B cell (primary cell): ENCODE data around the gene PLPP7. TPM values are rescaled to one million over a fixed set of nuclear protein-coding genes. Genes with fewer than 3 reads are reported as not detected.
"Not testable (repeated sequence)": the region's sequence is repeated elsewhere in the genome, so short reads cannot be mapped to it uniquely, and the experiment has no call there.

Experiments
- ATAC-seq: fragments of 200-7000 bp; cut with Tn5 transposase; one replicate; pipeline ENCODE4 v1.10.0; 2021; ENCODE audit warnings: low read depth, mild to moderate bottlenecking, moderate number of reproducible peaks, moderate library complexity
- CTCF ChIA-PET: fragments of 350-600 bp; sonication (Branson Sonifier 250); formaldehyde crosslinking; loops from one replicate; lab custom pipeline; 2021; ENCODE audit warnings: antibody characterized with exemption, inconsistent platforms; lab: Charles Lee
- POLR2A ChIA-PET: fragments of 350-600 bp; sonication (Branson Sonifier 250); formaldehyde crosslinking; loops from one replicate; lab custom pipeline; 2021; ENCODE audit warnings: antibody characterized with exemption; lab: Charles Lee
- DNase-seq: peaks from one replicate; pipeline ENCODE4 v3.0.0; 2013
- H2AFZ ChIP-seq: 2 replicates; pipeline ENCODE4 v1.6.1; 2012; ENCODE audit warnings: mild to moderate bottlenecking, low read depth, low read length; ENCODE audit not compliant: insufficient read depth, poor library complexity, severe bottlenecking
- H3K27ac ChIP-seq, 2 donors: 1 replicate in 1 of 2; 2 replicates in 1 of 2; pipeline ENCODE4 v1.5.1; 2012 to 2013; ENCODE audit warnings: low read length in 2 of 2, mild to moderate bottlenecking in 2 of 2, moderate library complexity in 1 of 2
- H3K27me3 ChIP-seq, 4 experiments: fragments of 200-600 bp in 1 of 4; sonication (generic) in 1 of 4; replicated peaks in 1 of 4; 1 replicate in 2 of 4; 2 replicates in 2 of 4; pipeline versions ENCODE4 v1.6.1 to v1.7.0; 2013 to 2016; ENCODE audit warnings: low read length in 3 of 4, mild to moderate bottlenecking in 2 of 4, mixed read lengths in 1 of 4, moderate library complexity in 1 of 4; ENCODE audit not compliant: insufficient read depth in 4 of 4, control insufficient read depth in 3 of 4; ENCODE audit errors: control extremely low read depth in 1 of 4
- H3K36me3 ChIP-seq, 2 experiments: replicated peaks in 1 of 2; 1 replicate in 1 of 2; 2 replicates in 1 of 2; pipeline versions ENCODE4 v1.6.1 to v1.7.1; 2013; ENCODE audit warnings: low read length in 1 of 2; ENCODE audit not compliant: insufficient read depth in 2 of 2, control insufficient read depth in 1 of 2; ENCODE audit errors: control extremely low read depth in 1 of 2, extremely low read depth in 1 of 2
- H3K4me1 ChIP-seq, 2 donors: fragments of 200-600 bp in 1 of 2; sonication (generic) in 1 of 2; 1 replicate in 1 of 2; 2 replicates in 1 of 2; pipeline versions ENCODE4 v1.5.1 to v1.6.1; 2013 to 2017; ENCODE audit warnings: low read length in 2 of 2; ENCODE audit not compliant: control insufficient read depth in 2 of 2, insufficient read depth in 2 of 2
- H3K4me2 ChIP-seq: replicated peaks from 2 replicates; pipeline ENCODE3; 2012; ENCODE audit warnings: mild to moderate bottlenecking, low read depth, low read length; ENCODE audit not compliant: poor library complexity, severe bottlenecking
- H3K4me3 ChIP-seq, 5 experiments: fragments of 200-600 bp in 1 of 5; sonication (generic) in 1 of 5; 1 replicate in 3 of 5; 2 replicates in 2 of 5; pipeline versions ENCODE4 v1.5.1 to v1.7.0; 2011 to 2016; ENCODE audit warnings: low read length in 4 of 5, mild to moderate bottlenecking in 4 of 5, low read depth in 2 of 5, control low read depth in 1 of 5, moderate library complexity in 1 of 5; ENCODE audit not compliant: insufficient read depth in 1 of 5; ENCODE audit errors: control extremely low read depth in 1 of 5, extremely low read depth in 1 of 5
- H3K79me2 ChIP-seq: fragments of 200-600 bp; sonication (generic); one replicate; pipeline ENCODE4 v1.6.0; 2016; ENCODE audit warnings: low read length; ENCODE audit not compliant: control insufficient read depth, insufficient read depth
- H3K9ac ChIP-seq: fragments of 200-600 bp; sonication (generic); 2 replicates; pipeline ENCODE4 v1.6.1; 2017; ENCODE audit warnings: mild to moderate bottlenecking, low read length, moderate library complexity
- H3K9me3 ChIP-seq, 3 donors: one replicate each; pipeline versions ENCODE4 v1.6.1 to v1.7.1; 2013; ENCODE audit warnings: low read length in 2 of 3; ENCODE audit not compliant: control insufficient read depth in 2 of 3, insufficient read depth in 1 of 3; ENCODE audit errors: control extremely low read depth in 1 of 3
- H4K20me1 ChIP-seq: 2 replicates; pipeline ENCODE4 v1.6.0; 2012; ENCODE audit warnings: mild to moderate bottlenecking, low read length; ENCODE audit not compliant: insufficient read depth, control insufficient read depth, poor library complexity, severe bottlenecking
- H3K27ac Mint-ChIP-seq: one replicate; pipeline ENCODE4 v1.8.0; 2021; ENCODE audit warnings: mixed read lengths
- H3K27me3 Mint-ChIP-seq: one replicate; pipeline ENCODE4 v1.8.0; 2021; ENCODE audit warnings: mixed read lengths
- H3K4me1 Mint-ChIP-seq: one replicate; pipeline ENCODE4 v1.8.0; 2021; ENCODE audit warnings: mixed read lengths
- H3K4me3 Mint-ChIP-seq: one replicate; pipeline ENCODE4 v1.8.0; 2021; ENCODE audit warnings: mixed read lengths
- H3K9me3 Mint-ChIP-seq: one replicate; pipeline ENCODE4 v1.8.0; 2022; ENCODE audit warnings: mixed read lengths; ENCODE audit not compliant: insufficient read depth
- CTCF ChIP-seq: fragments of 200-600 bp; IDR thresholded peaks from one replicate; pipeline ENCODE4 v1.8.0; 2022; ENCODE audit warnings: antibody characterized with exemption, mild to moderate bottlenecking
- EZH2 ChIP-seq: IDR thresholded peaks from 2 replicates; pipeline ENCODE4 v1.6.1; 2012; ENCODE audit warnings: borderline replicate concordance, low read depth, mild to moderate bottlenecking, moderate library complexity, low read length; ENCODE audit not compliant: insufficient read depth, poor library complexity, severe bottlenecking
- WGBS: methylation state at CpG from one replicate; pipeline ENCODE4 v1.1.5; 2013; ENCODE audit warnings: missing lambda C conversion rate; ENCODE audit not compliant: insufficient coverage; 5-methylcytosine and 5-hydroxymethylcytosine counted together
- intact Hi-C: fragments of 100-400 bp; cut with micrococcal nuclease; formaldehyde crosslinking; loops from one replicate; pipeline ENCODE4 v1.10.0; 2022
- polyA plus RNA-seq: library from polyadenylated mRNA; depleted of rRNA; stranded (reverse); fragments of >200 nt; gene quantifications from 2 replicates; pipeline ENCODE4 v1.2.3, GENCODE V29; 2012
- total RNA-seq, 2 donors: library from RNA; stranded (reverse); fragments of 120-200 nt in 1 of 2; gene quantifications; 1 replicate in 1 of 2; 2 replicates in 1 of 2; pipeline versions ENCODE4 v1.2.3 to v1.2.4, GENCODE V29; 2013 to 2022

The PLPP7 gene
- total and polyA plus RNA-seq, 2 donors (not counting 1 experiment from before 2014, with no cell fraction given) = 0.57 to 2.0 TPM

GRCh38 chr9:131349881-131350563 is 60.5 kb downstream of the PLPP7 start:
- peaks cover 0 to 4% (median 0%) of the 10 kb centered on the region in 4 experiments for H3K27me3 ChIP-seq
- no peaks in the 10 kb centered on the region for H4K20me1 ChIP-seq
- H3K4me2 ChIP-seq = peak overlapping the region; percentile 58
- Mint-ChIP-seq H3K4me3 (peak overlapping the region; percentile 57), H3K27me3 (peaks cover 3% of the 10 kb centered on the region), H3K9me3 (no peaks in the 10 kb centered on the region), H3K4me1 (peaks cover 6% of the 10 kb centered on the region), H3K27ac (no peak overlapping the region)
- H3K27ac ChIP-seq = no peak overlapping the region
- H3K4me1 ChIP-seq = peaks cover 4 to 9% of the 10 kb centered on the region in 2 donors
- no peaks in the 10 kb centered on the region for H3K79me2 ChIP-seq
- H3K9ac ChIP-seq = no peak overlapping the region
- intact Hi-C loops = loop anchor here (1.0 to 5.0 kb wide), 4 partner anchors 47 to 397 kb away; no protein-coding TSS in a partner anchor
- H2AFZ ChIP-seq = peak overlapping the region; percentile 85
- POLR2A ChIA-PET = interaction anchor here (0.6 kb wide), 1 partner anchor 257 kb away, joined by 10 read pairs; no protein-coding TSS in a partner anchor
- H3K36me3 ChIP-seq = no peaks in the 10 kb centered on the region
- peaks cover 0 to under 1% (median 0%) of the 10 kb centered on the region in 3 donors for H3K9me3 ChIP-seq
- WGBS = 4% methylated on average over 24 of the region's 27 CpGs
- no peak for TF ChIP-seq EZH2
- TF ChIP-seq CTCF = peak; percentile 89
- peak; percentile 86 for DNase-seq
- no peak overlapping the region for H3K4me3 ChIP-seq
- CTCF ChIA-PET = interaction anchor here (0.6 to 3.6 kb wide), 43 partner anchors 13 to 656 kb away, joined by 3 to 35 read pairs (median 4); partner anchors contain the start of genes EXOSC2, POMT1 and UCK1
- ATAC-seq = peak; percentile 99

GRCh38 chr9:131356479-131356878 is 67.0 kb downstream of the PLPP7 start:
- H3K27ac ChIP-seq, intact Hi-C loops, H3K27me3 Mint-ChIP-seq, H3K79me2 ChIP-seq, H4K20me1 ChIP-seq, H3K27me3 ChIP-seq, H3K9ac ChIP-seq, H3K4me3 ChIP-seq, H3K9me3 ChIP-seq, ATAC-seq, H3K36me3 ChIP-seq, H3K9me3 Mint-ChIP-seq, H3K4me1 ChIP-seq: not testable (repeated sequence)
- DNase-seq = peak; percentile 35
- H2AFZ ChIP-seq = peak overlapping the region; percentile 49
- ChIA-PET POLR2A (interaction anchor here (0.6 kb wide), 2 partner anchors 16 to 79 kb away, joined by 3 to 6 read pairs; no protein-coding TSS in a partner anchor), CTCF (interaction anchor here (0.6 to 1.7 kb wide), 4 partner anchors 123 to 407 kb away, joined by 3 to 4 read pairs (median 3); no protein-coding TSS in a partner anchor)
- H3K4me1 Mint-ChIP-seq = peaks cover 11% of the 10 kb centered on the region
- H3K4me2 ChIP-seq = peak overlapping the region; percentile 53
- H3K4me3 Mint-ChIP-seq = peak overlapping the region; percentile 44
- peak overlapping the region; percentile 56 for H3K27ac Mint-ChIP-seq
- 7% methylated on average over 2 of the region's 6 CpGs for WGBS
